Effector memory CD4-positive, alpha-beta T cell (primary cell): Measurements from ENCODE around the gene MMP21.

Experiments used
- DNase-seq, 3 donors: peaks; one replicate each; pipeline ENCODE4 v3.0.0-alpha.2; 2020
- H3K27ac ChIP-seq: 2 replicates; pipeline ENCODE4 v1.7.0; 2013; ENCODE audit warnings: mild to moderate bottlenecking, low read length, moderate library complexity; ENCODE audit not compliant: insufficient read depth, poor library complexity, severe bottlenecking
- H3K27me3 ChIP-seq: replicated peaks from 2 replicates; pipeline ENCODE4 v1.7.0; 2013; ENCODE audit warnings: mild to moderate bottlenecking, low read length; ENCODE audit not compliant: insufficient read depth, control insufficient read depth, poor library complexity, severe bottlenecking
- H3K36me3 ChIP-seq: 2 replicates; pipeline ENCODE4 v1.7.0; 2013; ENCODE audit warnings: mild to moderate bottlenecking, low read length, moderate library complexity; ENCODE audit not compliant: control insufficient read depth, insufficient read depth
- H3K4me1 ChIP-seq: 2 replicates; pipeline ENCODE4 v1.7.0; 2013; ENCODE audit warnings: low read length, mild to moderate bottlenecking; ENCODE audit not compliant: control insufficient read depth, insufficient read depth, poor library complexity, severe bottlenecking
- H3K4me3 ChIP-seq: 2 replicates; pipeline ENCODE4 v1.7.0; 2013; ENCODE audit warnings: low read length, low read depth, mild to moderate bottlenecking; ENCODE audit not compliant: insufficient read depth, poor library complexity, severe bottlenecking
- H3K9me3 ChIP-seq: 2 replicates; pipeline ENCODE4 v1.7.0; 2013; ENCODE audit warnings: mild to moderate bottlenecking, low read length, moderate library complexity; ENCODE audit not compliant: control insufficient read depth
- total RNA-seq, 3 donors: gene quantifications; one replicate each; lab custom pipeline; 2026; lab: John Stamatoyannopoulos, UW

The MMP21 gene, protein sequence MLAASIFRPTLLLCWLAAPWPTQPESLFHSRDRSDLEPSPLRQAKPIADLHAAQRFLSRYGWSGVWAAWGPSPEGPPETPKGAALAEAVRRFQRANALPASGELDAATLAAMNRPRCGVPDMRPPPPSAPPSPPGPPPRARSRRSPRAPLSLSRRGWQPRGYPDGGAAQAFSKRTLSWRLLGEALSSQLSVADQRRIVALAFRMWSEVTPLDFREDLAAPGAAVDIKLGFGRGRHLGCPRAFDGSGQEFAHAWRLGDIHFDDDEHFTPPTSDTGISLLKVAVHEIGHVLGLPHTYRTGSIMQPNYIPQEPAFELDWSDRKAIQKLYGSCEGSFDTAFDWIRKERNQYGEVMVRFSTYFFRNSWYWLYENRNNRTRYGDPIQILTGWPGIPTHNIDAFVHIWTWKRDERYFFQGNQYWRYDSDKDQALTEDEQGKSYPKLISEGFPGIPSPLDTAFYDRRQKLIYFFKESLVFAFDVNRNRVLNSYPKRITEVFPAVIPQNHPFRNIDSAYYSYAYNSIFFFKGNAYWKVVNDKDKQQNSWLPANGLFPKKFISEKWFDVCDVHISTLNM
- 0.17 to 0.78 (median 0.58) reads per million in 3 donors for total RNA-seq

- Histone ChIP-seq H3K9me3 (no peaks in the 10 kb centered on the region), H3K27ac (no peak within 1 kb of the TSS), H3K4me1 (no peaks in the 10 kb centered on the region), H3K4me3 (no peak within 1 kb of the TSS), H3K27me3 (no peaks in the 10 kb centered on the region), H3K36me3 (no peaks in the 10 kb centered on the region)
- DNase-seq, result no peak
Measured at GRCh38 chr10:125775491-125776106, at the start of gene MMP21. Gene MMP21 (minus strand): TSS chr10:125775821. CDS start chr10:125775821, 0 bp downstream.

DNA sequence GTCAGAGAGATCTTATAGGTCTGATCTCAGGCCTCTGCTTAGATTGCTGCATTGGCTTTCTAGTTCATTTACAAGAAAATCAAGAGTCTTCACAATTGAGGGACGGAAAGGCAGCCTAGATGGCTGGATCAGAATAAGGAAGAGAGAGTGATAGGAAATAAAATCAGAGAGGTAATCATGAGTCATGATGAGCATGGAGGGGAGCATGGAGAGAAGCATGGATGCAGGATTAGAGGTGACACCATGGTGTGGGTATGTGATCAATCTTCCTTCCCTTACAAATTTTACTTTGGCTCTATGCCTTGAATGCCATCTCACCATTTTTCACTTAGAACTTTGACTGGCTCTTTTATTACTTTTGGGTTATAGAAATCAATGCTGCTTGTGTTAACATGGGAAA, 49.1 kb upstream of the MMP21 start:
- DNase-seq, result no peak
- Histone ChIP-seq H3K27ac (no peak overlapping the region), H3K4me3 (no peak overlapping the region), H3K36me3 (peaks cover 28% of the 10 kb centered on the region), H3K4me1 (peaks cover 11% of the 10 kb centered on the region), H3K9me3 (no peaks in the 10 kb centered on the region), H3K27me3 (no peaks in the 10 kb centered on the region)

DNA sequence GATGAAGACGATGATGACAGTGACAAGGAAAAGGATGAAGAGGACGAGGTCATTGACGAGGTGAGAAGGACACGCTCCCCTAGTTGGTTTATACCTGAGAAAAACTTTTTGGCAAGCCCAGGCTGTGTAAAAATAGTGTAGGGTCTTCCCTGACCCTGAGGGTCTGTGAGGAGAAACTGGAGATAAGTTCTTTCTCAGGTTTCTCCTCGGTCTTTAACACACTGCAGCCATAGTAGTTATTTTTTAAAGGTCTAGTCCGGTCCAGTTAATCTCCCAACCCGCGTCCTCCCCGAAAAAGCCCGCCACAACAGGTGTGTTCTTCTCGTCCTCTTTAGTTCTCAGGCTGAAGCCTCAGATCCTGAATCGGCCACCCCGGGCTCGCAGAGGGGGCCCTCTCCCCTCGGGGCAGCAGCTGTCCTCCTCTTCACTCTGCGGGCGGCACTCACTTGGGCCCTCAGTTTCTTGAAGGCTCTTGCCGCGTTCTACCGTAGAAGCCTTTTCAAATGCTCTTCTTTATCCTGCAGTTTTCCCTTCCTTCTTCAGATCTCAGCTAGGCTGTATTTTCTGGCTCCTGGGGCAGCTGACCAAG, 48.1 kb upstream of the MMP21 start:
- Histone ChIP-seq H3K4me1 (peaks cover 11% of the 10 kb centered on the region), H3K27me3 (no peaks in the 10 kb centered on the region), H3K9me3 (no peaks in the 10 kb centered on the region), H3K27ac (peak overlapping the region; percentile 94), H3K4me3 (peak overlapping the region; percentile 76), H3K36me3 (peaks cover 19% of the 10 kb centered on the region)
- no peak for DNase-seq

GRCh38 chr10:125822878-125823662, 47.4 kb upstream of the MMP21 start, which contains the start of the genes BCCIP and UROS:
Gene BCCIP (plus strand): TSS chr10:125823546. CDS start chr10:125823558, 12 bp downstream.
Gene UROS (minus strand): TSS chr10:125823258. CDS start chr10:125816499, 6,759 bp downstream.
- H3K27ac ChIP-seq, result peak within 1 kb of the TSS; percentile 94
- H3K4me1 ChIP-seq, result peaks cover 11% of the 10 kb centered on the region
- peaks cover 13% of the 10 kb centered on the region for H3K36me3 ChIP-seq
- H3K4me3 ChIP-seq, result peak within 1 kb of the TSS; percentile 76
- no peaks in the 10 kb centered on the region for H3K9me3 ChIP-seq
- peak; percentile 82 to 90 (median 82) for DNase-seq
- H3K27me3 ChIP-seq, result no peaks in the 10 kb centered on the region

- DNase-seq, result no peak
- Histone ChIP-seq H3K9me3 (no peaks in the 10 kb centered on the region), H3K27ac (no peak overlapping the region)
Measured at GRCh38 chr10:125820701-125821100, 45.1 kb upstream of the MMP21 start.

GRCh38 chr10:125817337-125817946, 41.8 kb upstream of the MMP21 start:
- no peaks in the 10 kb centered on the region for H3K9me3 ChIP-seq
- H3K27me3 ChIP-seq, result no peaks in the 10 kb centered on the region
- H3K4me1 ChIP-seq, result no peaks in the 10 kb centered on the region
- DNase-seq, result no peak
- H3K4me3 ChIP-seq, result no peak overlapping the region
- peaks cover 23% of the 10 kb centered on the region for H3K36me3 ChIP-seq
- no peak overlapping the region for H3K27ac ChIP-seq

More at GRCh38 chr10:125820701-125821100, 45.1 kb upstream of the MMP21 start:
- Histone ChIP-seq H3K4me1 (peaks cover 11% of the 10 kb centered on the region), H3K36me3 (peaks cover 2% of the 10 kb centered on the region), H3K27me3 (no peaks in the 10 kb centered on the region), H3K4me3 (no peak overlapping the region)

DNA sequence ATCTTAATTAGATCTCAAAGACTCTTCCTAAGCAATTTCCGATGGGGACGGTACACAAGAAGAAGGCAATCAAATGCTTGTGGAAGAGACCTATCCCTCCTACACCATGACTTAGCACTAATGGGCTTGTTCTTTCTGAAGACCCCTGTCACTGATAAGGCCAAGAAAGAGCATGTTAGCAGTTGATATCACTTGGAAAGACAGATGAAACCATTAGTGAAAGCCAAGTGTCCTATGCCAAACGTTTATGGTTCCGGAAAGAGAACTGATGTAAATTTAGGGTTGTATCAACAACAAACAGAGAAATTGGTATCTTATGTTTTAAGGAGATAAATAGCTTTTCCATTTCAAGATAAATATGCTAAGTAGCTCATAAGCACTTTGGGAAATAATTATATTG, 40.9 kb upstream of the MMP21 start:
- no peaks in the 10 kb centered on the region for H3K4me1 ChIP-seq
- H3K4me3 ChIP-seq, result no peak overlapping the region
- H3K27me3 ChIP-seq, result no peaks in the 10 kb centered on the region
- no peak for DNase-seq
- H3K36me3 ChIP-seq, result peaks cover 23% of the 10 kb centered on the region
- H3K9me3 ChIP-seq, result no peaks in the 10 kb centered on the region
- no peak overlapping the region for H3K27ac ChIP-seq

- Histone ChIP-seq H3K4me1 (no peaks in the 10 kb centered on the region), H3K9me3 (no peaks in the 10 kb centered on the region), H3K36me3 (peaks cover 23% of the 10 kb centered on the region), H3K4me3 (no peak overlapping the region), H3K27me3 (no peaks in the 10 kb centered on the region), H3K27ac (no peak overlapping the region)
- no peak for DNase-seq
Measured at GRCh38 chr10:125815764-125816163, 40.1 kb upstream of the MMP21 start.

GRCh38 chr10:125812128-125812750, 36.6 kb upstream of the MMP21 start:
- Histone ChIP-seq H3K36me3 (peaks cover 33% of the 10 kb centered on the region), H3K9me3 (no peaks in the 10 kb centered on the region)
- no peak for DNase-seq

More at GRCh38 chr10:125812128-125812750, 36.6 kb upstream of the MMP21 start:
- Histone ChIP-seq H3K27me3 (no peaks in the 10 kb centered on the region), H3K4me1 (no peaks in the 10 kb centered on the region), H3K27ac (no peak overlapping the region), H3K4me3 (no peak overlapping the region)
